Activated CD4-positive, alpha-beta T cell treated with anti-CD3 and anti-CD28 coated beads for 36 hours (primary cell): ENCODE results near the gene ADCK1. TPM values are rescaled to one million over a fixed set of nuclear protein-coding genes. Genes with fewer than 3 reads are reported as not detected.
"Not testable (repeated sequence)": the region's sequence is repeated elsewhere in the genome, so short reads cannot be mapped to it uniquely, and the experiment has no call there.

Source experiments
- ATAC-seq: fragments of 200-7000 bp; cut with Tn5 transposase; one replicate; pipeline ENCODE4 v1.10.0; 2021; ENCODE audit warnings: mild to moderate bottlenecking, moderate library complexity
- CTCF ChIA-PET: fragments of 350-600 bp; sonication (Branson Sonifier 250); formaldehyde crosslinking; loops from one replicate; lab custom pipeline; 2021; ENCODE audit warnings: antibody characterized with exemption; lab: Charles Lee
- POLR2A ChIA-PET: fragments of 350-600 bp; sonication (Branson Sonifier 250); formaldehyde crosslinking; loops from one replicate; lab custom pipeline; 2021; ENCODE audit warnings: antibody characterized with exemption, inconsistent platforms; lab: Charles Lee
- DNase-seq: peaks from one replicate; pipeline ENCODE4 v3.0.0-alpha.2; 2020
- H3K27ac Mint-ChIP-seq: one replicate; pipeline ENCODE4 v1.8.0; 2021; ENCODE audit warnings: mixed read lengths
- H3K27me3 Mint-ChIP-seq: one replicate; pipeline ENCODE4 v1.8.0; 2021; ENCODE audit warnings: mixed read lengths
- H3K36me3 Mint-ChIP-seq: one replicate; pipeline ENCODE4 v1.8.0; 2021; ENCODE audit warnings: low read depth, mixed read lengths
- H3K4me1 Mint-ChIP-seq: one replicate; pipeline ENCODE4 v1.8.0; 2021; ENCODE audit warnings: mixed read lengths
- H3K4me3 Mint-ChIP-seq: one replicate; pipeline ENCODE4 v1.8.0; 2021; ENCODE audit warnings: mild to moderate bottlenecking, moderate library complexity, mixed read lengths
- H3K9me3 Mint-ChIP-seq: one replicate; pipeline ENCODE4 v1.8.0; 2021; ENCODE audit warnings: low read depth, mixed read lengths
- intact Hi-C, 2 experiments: fragments of 100-400 bp; cut with DNase I in 1 of 2; cut with micrococcal nuclease in 1 of 2; formaldehyde crosslinking; loops; one replicate each; pipeline versions ENCODE4 v1.14.2 to v1.15.1; 2022 to 2024; cut with DNase I, micrococcal nuclease
- total RNA-seq, 2 experiments: library from RNA; stranded (reverse); gene quantifications; one replicate each; pipeline ENCODE4 v1.2.3, GENCODE V29; 2021

Gene ADCK1
- total RNA-seq, 2 experiments from 2014 or later, result 4.6 to 4.9 TPM

DNA sequence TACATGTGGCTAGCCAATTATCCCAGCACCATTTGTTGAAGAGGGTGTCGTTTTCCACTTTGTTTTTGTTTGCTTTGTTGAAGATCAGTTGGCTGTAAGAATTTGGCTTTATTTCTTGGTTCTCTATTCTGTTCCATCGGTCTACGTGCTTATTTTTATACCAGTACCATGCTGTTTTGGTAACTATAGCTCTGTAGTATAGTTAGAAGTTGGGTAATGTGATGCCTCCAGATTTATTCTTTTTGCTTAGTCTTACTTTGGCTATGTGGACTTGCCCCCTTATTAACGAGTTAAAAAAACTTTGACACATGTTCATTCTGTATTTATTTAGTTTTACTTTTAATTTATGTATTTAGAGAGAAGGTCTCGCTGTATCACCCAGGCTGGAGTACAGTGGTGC lies 120.4 kb downstream of the ADCK1 start:
- POLR2A ChIA-PET, result no interaction called here
- no peak for ATAC-seq
- CTCF ChIA-PET, result no interaction called here
- intact Hi-C loops, result no loop called here
- no peak overlapping the region for H3K27ac Mint-ChIP-seq
- H3K4me3 Mint-ChIP-seq, result no peak overlapping the region
- peaks cover 9% of the 10 kb centered on the region for H3K9me3 Mint-ChIP-seq
- peaks cover 10% of the 10 kb centered on the region for H3K36me3 Mint-ChIP-seq
- H3K27me3 Mint-ChIP-seq, result no peaks in the 10 kb centered on the region
- no peaks in the 10 kb centered on the region for H3K4me1 Mint-ChIP-seq
- no peak for DNase-seq

DNA sequence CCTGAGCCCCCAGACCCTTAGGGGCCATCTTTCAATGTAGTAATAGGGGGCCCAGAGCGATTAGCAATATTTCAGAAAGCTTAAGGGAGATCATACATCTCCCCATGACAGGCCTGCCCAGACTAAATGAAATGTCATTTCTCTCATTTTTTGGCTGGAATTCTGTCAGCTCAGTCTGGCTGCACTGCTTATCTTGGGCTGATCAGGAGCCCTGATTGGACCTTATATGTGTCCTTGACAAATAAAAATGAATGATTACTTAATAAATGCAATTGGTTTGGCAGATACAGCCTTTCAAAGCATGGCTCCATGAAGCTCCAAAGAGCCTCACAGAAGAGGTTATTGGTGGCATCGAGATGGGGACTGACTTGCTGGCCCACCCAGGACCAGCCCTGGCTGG lies 121.9 kb downstream of the ADCK1 start:
- Mint-ChIP-seq H3K4me1 (no peaks in the 10 kb centered on the region), H3K27ac (no peak overlapping the region), H3K36me3 (peaks cover 11% of the 10 kb centered on the region), H3K27me3 (no peaks in the 10 kb centered on the region), H3K9me3 (peaks cover 9% of the 10 kb centered on the region), H3K4me3 (no peak overlapping the region)
- DNase-seq (no peak), ATAC-seq (no peak)
- POLR2A ChIA-PET, result no interaction called here
- CTCF ChIA-PET, result no interaction called here
- intact Hi-C loops, result no loop called here

DNA sequence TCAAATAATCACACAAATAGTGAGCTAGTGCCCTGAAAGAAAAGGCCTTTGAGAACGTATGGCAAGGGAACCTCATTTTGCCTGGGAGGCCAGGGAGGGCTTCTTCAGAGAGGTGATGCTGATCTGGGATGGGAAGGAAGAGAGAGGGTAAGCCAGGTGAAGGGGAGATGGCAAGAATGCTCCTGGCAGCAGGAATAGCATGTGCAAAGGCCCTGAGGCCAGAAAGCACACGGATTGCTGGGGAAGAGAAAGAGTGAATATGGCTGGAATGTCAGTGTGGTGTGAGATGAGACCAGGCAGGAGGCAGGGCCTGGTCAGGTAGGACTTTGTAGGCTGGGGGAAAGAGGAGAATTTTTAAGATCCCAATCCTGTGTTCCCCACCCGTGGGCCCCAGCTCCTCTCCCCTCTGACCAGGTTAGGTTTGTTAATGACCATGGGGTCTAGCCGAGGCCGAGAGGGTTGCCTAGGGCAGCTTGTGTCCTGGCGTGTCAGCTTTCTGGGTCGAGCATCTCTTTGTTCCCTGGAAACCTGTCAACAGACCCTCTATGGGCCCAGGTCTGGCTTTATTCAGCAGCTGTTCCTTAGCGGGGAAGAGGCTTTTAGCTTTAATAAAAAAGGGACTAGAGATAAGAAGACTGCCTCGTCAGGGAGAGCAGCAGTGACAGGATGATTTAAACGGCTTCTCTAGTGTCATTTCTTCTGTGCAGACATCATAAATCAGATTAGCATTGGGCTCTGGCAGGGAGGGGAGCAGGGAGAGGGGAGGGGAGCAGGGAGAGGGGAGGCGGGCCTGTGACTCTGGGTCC lies 123.4 kb downstream of the ADCK1 start:
- ChIA-PET POLR2A (no interaction called here), CTCF (interaction anchor here (0.9 kb wide), 1 partner anchor 75 kb away, joined by 3 read pairs; no protein-coding TSS in a partner anchor)
- H3K4me3 Mint-ChIP-seq, result no peak overlapping the region
- no peaks in the 10 kb centered on the region for H3K27me3 Mint-ChIP-seq
- no peaks in the 10 kb centered on the region for H3K4me1 Mint-ChIP-seq
- no peak for ATAC-seq
- no peak for DNase-seq
- H3K9me3 Mint-ChIP-seq, result peaks cover 9% of the 10 kb centered on the region
- no peak overlapping the region for H3K27ac Mint-ChIP-seq
- intact Hi-C loops, result no loop called here
- H3K36me3 Mint-ChIP-seq, result peaks cover 13% of the 10 kb centered on the region

DNA sequence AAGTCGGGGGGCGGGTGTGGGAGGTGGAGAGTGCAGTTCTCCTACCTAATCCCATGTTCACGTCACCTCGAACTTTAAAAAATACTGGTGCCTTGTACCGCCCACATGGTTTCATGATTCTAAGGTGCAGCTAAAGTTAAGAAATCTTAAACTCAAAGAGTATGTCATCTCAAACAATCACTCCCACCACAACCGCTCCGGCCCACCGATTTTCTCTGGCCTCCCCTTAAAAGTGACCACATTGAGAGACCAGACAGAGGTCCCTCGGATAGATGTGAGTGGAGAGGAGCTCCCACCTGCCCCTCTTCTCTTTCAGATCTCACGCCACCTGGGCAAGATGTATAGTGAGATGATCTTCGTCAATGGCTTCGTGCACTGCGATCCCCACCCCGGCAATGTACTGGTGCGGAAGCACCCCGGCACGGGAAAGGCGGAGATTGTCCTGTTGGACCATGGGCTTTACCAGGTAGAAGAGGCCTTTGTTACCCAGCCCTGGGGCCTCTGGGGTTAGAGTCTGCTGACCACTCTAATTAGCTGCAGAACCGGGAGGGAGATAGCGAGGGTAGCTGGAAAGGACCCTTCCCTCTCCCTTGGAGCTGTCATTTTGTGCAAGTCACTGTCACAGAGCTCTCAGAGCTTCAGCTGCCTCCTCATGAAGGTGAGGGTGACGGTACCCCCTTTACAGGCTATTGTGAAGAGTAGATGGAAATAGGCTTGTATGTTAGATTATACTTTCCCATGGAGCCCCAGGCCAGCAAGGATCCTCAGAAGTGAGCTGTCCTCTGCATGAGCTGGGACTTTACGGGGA lies 124.4 kb downstream of the ADCK1 start:
- Mint-ChIP-seq H3K4me3 (no peak overlapping the region), H3K36me3 (peaks cover 13% of the 10 kb centered on the region), H3K27ac (no peak overlapping the region), H3K9me3 (peaks cover 6% of the 10 kb centered on the region), H3K27me3 (no peaks in the 10 kb centered on the region), H3K4me1 (no peaks in the 10 kb centered on the region)
- ATAC-seq, result no peak
- intact Hi-C loops, result no loop called here
- ChIA-PET CTCF (no interaction called here), POLR2A (no interaction called here)
- DNase-seq, result no peak

DNA sequence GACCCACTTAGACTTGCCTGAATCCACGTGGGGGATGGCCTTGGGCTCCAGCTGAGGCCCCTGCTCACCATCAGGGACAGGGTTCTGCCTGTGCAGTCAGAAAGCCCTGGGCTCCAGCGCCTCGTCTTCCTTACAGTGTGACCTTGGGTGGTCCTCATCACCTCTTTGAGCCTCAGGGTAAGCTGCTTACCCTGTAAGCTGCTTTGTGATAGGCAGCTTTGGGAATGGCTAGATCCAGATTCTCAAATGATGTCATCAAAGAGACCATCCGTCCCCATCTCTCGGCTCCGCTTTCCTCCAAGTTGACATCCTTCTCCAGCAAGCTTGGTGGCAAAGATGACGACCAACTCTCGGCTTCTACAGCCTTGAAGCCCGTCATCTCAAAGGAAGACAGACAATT lies 127.0 kb downstream of the ADCK1 start:
- no peaks in the 10 kb centered on the region for H3K9me3 Mint-ChIP-seq
- no peak overlapping the region for H3K4me3 Mint-ChIP-seq
- H3K27ac Mint-ChIP-seq, result no peak overlapping the region
- ATAC-seq (no peak), DNase-seq (no peak)
- H3K4me1 Mint-ChIP-seq, result no peaks in the 10 kb centered on the region
- peaks cover 24% of the 10 kb centered on the region for H3K36me3 Mint-ChIP-seq
- H3K27me3 Mint-ChIP-seq, result no peaks in the 10 kb centered on the region
- ChIA-PET POLR2A (no interaction called here), CTCF (no interaction called here)
- intact Hi-C loops, result no loop called here

DNA sequence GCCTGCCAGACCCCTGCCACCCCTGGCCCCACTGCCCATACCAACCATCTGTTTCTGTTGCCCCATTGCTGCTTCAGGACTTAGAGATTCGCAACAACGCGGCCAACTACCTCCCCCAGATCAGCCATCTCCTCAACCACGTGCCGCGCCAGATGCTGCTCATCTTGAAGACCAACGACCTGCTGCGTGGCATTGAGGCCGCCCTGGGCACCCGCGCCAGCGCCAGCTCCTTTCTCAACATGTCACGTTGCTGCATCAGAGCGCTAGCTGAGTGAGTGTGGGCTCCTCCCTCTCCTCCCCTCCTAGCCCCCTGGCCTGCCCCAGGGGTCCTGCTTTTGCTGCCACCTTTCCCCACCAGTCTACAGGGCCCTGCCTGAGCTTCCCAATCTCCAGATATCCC lies 131.5 kb downstream of the ADCK1 start:
- no peak for DNase-seq
- peaks cover 25% of the 10 kb centered on the region for H3K9me3 Mint-ChIP-seq
- no peak overlapping the region for H3K27ac Mint-ChIP-seq
- no peaks in the 10 kb centered on the region for H3K27me3 Mint-ChIP-seq
- no peak overlapping the region for H3K4me3 Mint-ChIP-seq
- POLR2A ChIA-PET, result no interaction called here
- intact Hi-C loops, result no loop called here
- peaks cover 61% of the 10 kb centered on the region for H3K36me3 Mint-ChIP-seq
- H3K4me1 Mint-ChIP-seq, result no peaks in the 10 kb centered on the region
- CTCF ChIA-PET, result no interaction called here
- ATAC-seq, result no peak

DNA sequence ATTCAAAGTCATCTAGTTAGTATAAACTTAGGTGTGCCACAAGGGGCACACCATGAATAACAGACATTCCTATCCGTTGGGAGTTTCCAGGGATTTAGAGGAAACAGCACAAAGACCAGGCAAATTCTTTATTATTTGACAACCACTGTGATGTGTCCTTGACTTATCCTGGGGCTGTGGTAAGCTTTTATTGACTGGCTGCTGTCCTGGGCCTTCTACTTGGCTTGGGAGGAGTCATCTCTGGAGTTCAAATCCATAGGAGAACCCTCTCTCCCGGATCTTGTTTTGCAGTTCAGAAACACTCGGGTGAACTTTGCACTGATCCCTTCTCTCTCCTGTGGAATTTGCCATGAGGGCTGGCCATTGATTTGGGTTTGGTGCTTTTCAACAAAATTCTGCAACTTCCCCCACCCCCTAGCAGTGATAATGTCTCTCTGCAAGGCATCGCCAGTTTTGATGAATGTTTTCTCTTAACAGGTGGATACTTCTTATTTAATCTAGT lies 136.3 kb downstream of the ADCK1 start:
- Mint-ChIP-seq H3K4me3 (no peak overlapping the region), H3K36me3 (peaks cover 50% of the 10 kb centered on the region), H3K27ac (no peak overlapping the region), H3K4me1 (no peaks in the 10 kb centered on the region), H3K27me3 (no peaks in the 10 kb centered on the region), H3K9me3 (peaks cover 30% of the 10 kb centered on the region)
- POLR2A ChIA-PET, result no interaction called here
- DNase-seq (no peak), ATAC-seq (no peak)
- CTCF ChIA-PET, result no interaction called here
- intact Hi-C loops, result no loop called here

DNA sequence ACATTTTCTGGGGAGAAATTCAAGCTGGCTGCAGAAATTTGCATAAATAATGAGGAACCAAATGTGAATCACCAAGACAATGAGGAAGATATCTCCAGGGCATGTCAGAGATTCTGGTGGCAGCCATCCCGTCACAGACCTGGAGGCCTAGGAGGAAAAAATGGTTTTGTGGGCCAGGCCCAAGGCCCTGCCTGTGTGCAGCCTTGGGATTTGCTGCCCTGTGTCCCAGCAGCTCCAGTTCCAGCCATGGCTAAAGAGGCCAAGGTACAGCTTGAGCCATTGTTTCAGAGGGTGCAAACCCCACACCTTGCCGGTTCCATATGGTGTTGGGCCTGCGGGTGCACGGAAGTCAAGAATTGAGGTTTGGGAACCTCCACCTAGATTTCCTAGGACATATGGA lies 147.5 kb downstream of the ADCK1 start:
- Mint-ChIP-seq H3K9me3 (peaks cover 14% of the 10 kb centered on the region), H3K36me3 (peaks cover 3% of the 10 kb centered on the region), H3K4me1 (peaks cover 2% of the 10 kb centered on the region), H3K27ac (no peak overlapping the region), H3K4me3 (no peak overlapping the region), H3K27me3 (peaks cover 6% of the 10 kb centered on the region)
- ChIA-PET POLR2A (no interaction called here), CTCF (no interaction called here)
- intact Hi-C loops, result no loop called here
- DNase-seq (no peak), ATAC-seq (no peak)

DNA sequence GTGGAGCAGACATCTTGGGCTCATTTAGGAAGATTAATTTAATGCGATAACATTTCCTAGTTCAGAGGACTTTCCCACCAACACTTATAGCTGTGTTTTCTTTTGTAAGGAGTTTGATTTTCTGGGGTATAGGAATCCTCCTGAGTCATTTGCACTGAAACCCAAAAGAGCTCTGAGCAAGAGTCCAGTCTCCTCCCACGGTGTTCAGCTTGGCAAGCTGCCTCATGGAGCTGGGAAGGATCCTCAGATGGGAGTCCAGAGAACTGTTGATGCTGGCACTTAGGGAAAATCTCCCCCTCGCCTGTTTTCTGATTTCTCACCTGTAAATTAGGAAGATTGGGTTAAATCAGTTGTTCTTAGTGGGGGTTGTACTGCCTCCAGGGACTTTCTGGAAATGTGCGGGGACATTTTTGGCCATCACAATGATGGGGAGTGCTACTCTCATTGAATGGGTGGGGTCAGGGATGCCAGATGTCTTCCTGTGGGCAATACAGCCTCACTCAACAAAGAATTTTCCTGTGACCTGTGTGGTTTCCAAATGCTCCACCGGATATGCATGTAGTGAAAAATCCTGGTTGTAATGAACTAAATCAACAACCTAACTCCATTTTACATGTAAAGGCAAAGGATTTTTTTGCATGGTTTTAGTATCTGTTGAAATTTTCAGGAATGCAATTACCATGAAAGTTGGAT lies 150.6 kb downstream of the ADCK1 start:
- no peak for ATAC-seq
- Mint-ChIP-seq H3K27me3 (peaks cover 6% of the 10 kb centered on the region), H3K4me3 (no peak overlapping the region), H3K9me3 (peaks cover 15% of the 10 kb centered on the region), H3K4me1 (peaks cover 2% of the 10 kb centered on the region), H3K36me3 (peaks cover 3% of the 10 kb centered on the region), H3K27ac (no peak overlapping the region)
- no peak for DNase-seq
- POLR2A ChIA-PET, result no interaction called here
- intact Hi-C loops, result no loop called here
- CTCF ChIA-PET, result no interaction called here

DNA sequence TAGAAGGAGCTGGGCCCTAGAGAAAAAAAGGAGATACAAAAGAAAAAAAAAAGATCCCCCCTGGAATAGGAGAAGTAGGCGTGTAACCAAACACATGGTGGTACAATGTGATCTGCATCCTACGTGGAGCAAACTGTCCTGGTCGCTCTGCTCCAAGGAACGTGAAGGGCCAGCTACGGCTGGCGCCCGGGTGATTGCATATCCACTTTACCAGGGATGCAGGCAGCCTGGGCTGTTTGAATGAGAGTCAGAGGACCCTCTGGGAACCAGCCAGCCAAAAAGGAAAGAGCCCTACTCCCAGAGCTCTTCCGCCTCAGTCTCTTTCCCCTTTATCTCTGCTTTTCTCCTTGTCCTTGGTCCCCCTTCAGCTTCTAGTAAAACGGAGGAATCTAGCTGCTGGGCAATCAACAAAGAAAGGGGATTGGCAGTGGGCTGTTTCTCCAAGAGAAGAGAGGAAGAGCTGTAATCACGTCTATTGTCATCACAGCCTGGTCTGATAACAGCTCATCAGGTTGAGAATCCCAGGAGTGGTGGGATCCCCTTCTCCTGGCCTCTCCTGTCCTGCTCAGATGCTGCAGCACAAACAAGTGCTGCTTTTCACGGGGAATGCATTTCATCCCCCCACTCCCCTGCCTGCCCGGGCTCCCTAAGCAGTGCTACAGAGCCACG lies 156.0 kb downstream of the ADCK1 start:
- DNase-seq (no peak), ATAC-seq (no peak)
- CTCF ChIA-PET, result interaction anchor here (0.7 to 1.0 kb wide), 2 partner anchors 16 to 742 kb away, joined by 3 to 4 read pairs; no protein-coding TSS in a partner anchor
- peaks cover 10% of the 10 kb centered on the region for H3K27me3 Mint-ChIP-seq
- intact Hi-C loops, result no loop called here
- no peak overlapping the region for H3K27ac Mint-ChIP-seq
- H3K4me1 Mint-ChIP-seq, result no peaks in the 10 kb centered on the region
- peaks cover 2% of the 10 kb centered on the region for H3K9me3 Mint-ChIP-seq
- POLR2A ChIA-PET, result no interaction called here
- H3K4me3 Mint-ChIP-seq, result no peak overlapping the region
- H3K36me3 Mint-ChIP-seq, result no peaks in the 10 kb centered on the region

DNA sequence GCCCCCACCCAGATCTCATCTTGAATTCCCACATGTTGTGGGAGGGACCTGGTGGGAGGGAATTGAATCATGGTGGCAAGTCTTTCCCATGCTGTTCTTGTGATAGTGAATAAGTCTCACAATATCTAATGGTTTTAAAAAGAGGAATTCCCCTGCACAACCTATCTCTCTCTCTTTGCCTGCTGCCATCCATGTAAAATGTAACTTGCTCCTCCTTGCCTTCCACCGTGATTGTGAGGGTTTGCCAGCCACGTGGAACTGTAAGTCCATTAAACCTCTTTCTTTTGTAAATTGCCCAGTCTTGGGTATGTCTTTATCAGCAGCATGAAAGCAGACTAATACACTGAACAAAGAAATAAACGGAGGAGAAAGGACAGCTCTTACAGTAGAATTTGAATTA lies 159.8 kb downstream of the ADCK1 start:
- H3K27me3 Mint-ChIP-seq, result peaks cover 10% of the 10 kb centered on the region
- H3K36me3 Mint-ChIP-seq, POLR2A ChIA-PET, H3K4me3 Mint-ChIP-seq, ATAC-seq, CTCF ChIA-PET, intact Hi-C loops, H3K4me1 Mint-ChIP-seq, H3K9me3 Mint-ChIP-seq, DNase-seq, H3K27ac Mint-ChIP-seq: not testable (repeated sequence)
